Measurements from ENCODE around the gene HOXD12. TPM values are rescaled to one million over a fixed set of nuclear protein-coding genes. Genes with fewer than 3 reads are reported as not detected.

HOXD12 gene
- total RNA-seq, 2 experiments from 2014 or later: not detected

DNA sequence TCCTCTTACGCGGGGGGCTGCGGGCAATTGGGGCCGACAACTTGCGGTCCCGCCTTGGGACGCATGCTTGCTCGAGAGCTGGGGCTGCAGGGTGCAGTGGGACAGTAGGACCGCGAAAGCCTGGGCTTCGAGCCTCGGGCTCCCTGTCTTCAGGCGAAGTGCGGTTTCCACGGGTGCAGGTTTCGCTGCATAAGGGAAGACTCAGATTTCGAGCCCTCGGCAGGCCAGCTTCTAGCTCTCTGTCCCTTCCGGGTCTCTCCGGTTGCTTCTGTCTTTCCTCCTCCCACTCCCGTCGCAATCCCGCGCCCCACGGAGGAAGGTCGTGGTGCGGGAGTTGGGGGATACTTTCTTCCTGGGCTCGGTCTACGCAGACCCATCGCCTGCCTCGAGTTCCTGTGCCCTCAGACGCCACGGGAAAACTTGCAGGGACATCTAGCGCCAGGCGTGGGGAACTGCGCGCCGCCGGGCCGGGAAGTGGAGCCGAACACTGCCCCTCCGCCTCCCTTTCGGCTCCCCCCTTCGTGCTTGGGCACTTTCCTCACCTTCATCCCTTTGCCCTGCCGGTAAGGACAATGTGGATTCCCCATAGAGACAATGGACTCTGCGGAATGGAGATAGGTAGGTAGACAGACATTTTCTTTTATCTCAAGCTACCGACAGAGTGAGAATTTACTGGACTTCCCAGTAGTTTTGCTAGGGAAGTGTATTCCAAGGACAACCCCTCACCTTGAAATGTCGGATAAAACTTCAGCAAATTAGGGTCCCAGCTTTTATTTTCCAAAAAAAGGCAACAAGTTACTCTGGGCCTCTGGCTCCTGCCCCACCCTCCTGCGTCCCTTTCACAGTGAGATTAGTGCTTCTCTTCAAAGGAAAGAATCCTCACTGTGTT, 11.3 kb upstream of the HOXD12 start:
- H3K27me3 Mint-ChIP-seq: peaks cover 93% of the 10 kb centered on the region
- H3K4me1 ChIP-seq (ENCODE audit: insufficient read depth, low read length): peaks cover 31% of the 10 kb centered on the region
- H3K4me3 ChIP-seq (ENCODE audit: low read length): no peak overlapping the region
- H3K36me3 Mint-ChIP-seq (ENCODE audit: low read depth): peaks cover 30% of the 10 kb centered on the region
- peaks cover 10% of the 10 kb centered on the region for H3K9me3 Mint-ChIP-seq
- ChIA-PET CTCF (no interaction called here), POLR2A (interaction anchor here (1.5 kb wide), 1 partner anchor 9 kb away, joined by 4 read pairs; no protein-coding TSS in a partner anchor)
- peaks cover 24 to 67% of the 10 kb centered on the region in 2 experiments for H3K9me3 ChIP-seq (ENCODE audit: control insufficient read depth in 1 of 2, insufficient read depth in 1 of 2, low read length in 2 of 2)
- peak overlapping the region; percentile 47 for H3K27ac Mint-ChIP-seq
- no peaks in the 10 kb centered on the region for H3K36me3 ChIP-seq (ENCODE audit: insufficient read depth, low read length)
- ATAC-seq (ENCODE audit: poor library complexity) (no peak), DNase-seq (peak in 5 of 14 experiments; percentile 23 to 56 (median 34))
- intact Hi-C loops (cut with DNase I, micrococcal nuclease): loop anchor here in 1 of 2 experiments (5.0 to 10.0 kb wide), 2 partner anchors 44 to 1753 kb away; partner anchors contain the start of gene SP9
- H3K4me3 Mint-ChIP-seq: peak overlapping the region; percentile 72
- H3K27ac ChIP-seq (ENCODE audit: low read depth in 1 of 2, low read length in 2 of 2): no peak overlapping the region
- TF ChIP-seq, protein P1, sequence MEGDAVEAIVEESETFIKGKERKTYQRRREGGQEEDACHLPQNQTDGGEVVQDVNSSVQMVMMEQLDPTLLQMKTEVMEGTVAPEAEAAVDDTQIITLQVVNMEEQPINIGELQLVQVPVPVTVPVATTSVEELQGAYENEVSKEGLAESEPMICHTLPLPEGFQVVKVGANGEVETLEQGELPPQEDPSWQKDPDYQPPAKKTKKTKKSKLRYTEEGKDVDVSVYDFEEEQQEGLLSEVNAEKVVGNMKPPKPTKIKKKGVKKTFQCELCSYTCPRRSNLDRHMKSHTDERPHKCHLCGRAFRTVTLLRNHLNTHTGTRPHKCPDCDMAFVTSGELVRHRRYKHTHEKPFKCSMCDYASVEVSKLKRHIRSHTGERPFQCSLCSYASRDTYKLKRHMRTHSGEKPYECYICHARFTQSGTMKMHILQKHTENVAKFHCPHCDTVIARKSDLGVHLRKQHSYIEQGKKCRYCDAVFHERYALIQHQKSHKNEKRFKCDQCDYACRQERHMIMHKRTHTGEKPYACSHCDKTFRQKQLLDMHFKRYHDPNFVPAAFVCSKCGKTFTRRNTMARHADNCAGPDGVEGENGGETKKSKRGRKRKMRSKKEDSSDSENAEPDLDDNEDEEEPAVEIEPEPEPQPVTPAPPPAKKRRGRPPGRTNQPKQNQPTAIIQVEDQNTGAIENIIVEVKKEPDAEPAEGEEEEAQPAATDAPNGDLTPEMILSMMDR (IDR thresholded peaks at IDR 0.05): peak; percentile 24
- peaks cover 90 to 93% of the 10 kb centered on the region in 2 experiments for H3K27me3 ChIP-seq (ENCODE audit: control insufficient read depth in 1 of 2, insufficient read depth in 2 of 2, low read length in 2 of 2)
- peaks cover 36% of the 10 kb centered on the region for H3K4me1 Mint-ChIP-seq (ENCODE audit: low read depth)

DNA sequence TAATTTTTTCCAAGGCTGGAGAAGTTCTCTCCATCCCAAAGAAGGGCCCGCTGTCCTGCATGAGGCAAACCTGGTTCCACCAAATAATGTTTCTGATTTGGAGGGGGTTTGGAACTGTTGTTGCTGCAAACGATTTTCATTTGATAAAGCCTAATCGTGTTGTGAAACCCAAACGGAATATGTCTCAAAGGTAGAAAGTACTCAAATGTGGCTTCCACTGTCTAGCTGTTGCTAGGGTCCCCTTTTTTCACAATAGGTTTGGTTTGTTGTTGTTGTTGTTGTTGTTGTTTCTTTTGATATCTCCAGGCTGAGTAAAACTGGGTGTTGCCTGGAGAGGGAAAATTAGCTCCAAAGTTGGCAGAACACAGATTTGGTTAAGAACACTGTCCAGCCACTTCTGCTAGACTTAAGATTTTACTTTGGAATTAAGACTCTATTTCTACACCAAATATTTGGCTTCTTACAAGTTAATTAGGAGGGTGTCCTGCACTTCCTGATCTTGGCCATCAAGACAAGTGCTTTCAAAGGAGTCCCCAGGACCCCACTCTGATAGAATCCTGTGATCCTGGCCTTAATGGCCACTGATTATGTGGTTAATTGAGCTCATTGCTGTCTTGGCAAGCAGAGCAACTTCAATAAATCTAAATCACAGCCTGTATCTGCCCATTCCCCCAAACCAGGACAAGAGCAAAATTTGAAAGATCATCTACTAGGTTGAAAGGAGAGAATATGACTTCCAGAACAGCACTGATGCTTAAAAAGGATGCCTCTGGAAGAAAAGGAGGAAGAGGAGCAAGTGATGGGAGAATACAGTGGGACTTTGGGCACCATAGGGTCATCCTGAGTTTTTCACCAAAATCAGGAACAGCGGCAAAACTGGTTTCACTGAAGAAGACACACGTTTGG, 10.4 kb upstream of the HOXD12 start:
- H3K9me3 Mint-ChIP-seq: peaks cover 7% of the 10 kb centered on the region

More for the DNA sequence above, 10.4 kb upstream of the HOXD12 start:
- Histone ChIP-seq H3K4me1 (ENCODE audit: insufficient read depth, low read length) (peaks cover 32% of the 10 kb centered on the region), H3K36me3 (ENCODE audit: insufficient read depth, low read length) (no peaks in the 10 kb centered on the region), H3K27ac (ENCODE audit: low read depth in 1 of 2, low read length in 2 of 2) (no peak overlapping the region), H3K27me3 (ENCODE audit: control insufficient read depth in 1 of 2, insufficient read depth in 2 of 2, low read length in 2 of 2) (peaks cover 89 to 93% of the 10 kb centered on the region in 2 experiments), H3K9me3 (ENCODE audit: control insufficient read depth in 1 of 2, insufficient read depth in 1 of 2, low read length in 2 of 2) (peaks cover 15 to 61% of the 10 kb centered on the region in 2 experiments), H3K4me3 (ENCODE audit: low read length) (no peak overlapping the region)
- intact Hi-C loops (cut with DNase I, micrococcal nuclease): loop anchor here in 1 of 2 experiments (5.0 to 10.0 kb wide), 2 partner anchors 43 to 1754 kb away; partner anchors contain the start of gene SP9
- ChIA-PET POLR2A (interaction anchor here (1.5 kb wide), 1 partner anchor 9 kb away, joined by 4 read pairs; no protein-coding TSS in a partner anchor), CTCF (no interaction called here)
- H3K4me1 Mint-ChIP-seq (ENCODE audit: low read depth): peaks cover 37% of the 10 kb centered on the region
- TF ChIP-seq, protein P1 (IDR thresholded peaks at IDR 0.05): no peak
- ATAC-seq (ENCODE audit: poor library complexity) (no peak), DNase-seq (no peak)
- no peak overlapping the region for H3K27ac Mint-ChIP-seq
- peaks cover 93% of the 10 kb centered on the region for H3K27me3 Mint-ChIP-seq
- H3K4me3 Mint-ChIP-seq: no peak overlapping the region
- peaks cover 22% of the 10 kb centered on the region for H3K36me3 Mint-ChIP-seq (ENCODE audit: low read depth)

Measured in CD4-positive, alpha-beta T cell (primary cell).